ENCODE results near the gene LRBA. TPM values are rescaled to one million over a fixed set of nuclear protein-coding genes. Genes with fewer than 3 reads are reported as not detected.

LRBA gene
- total RNA-seq, 3 donors from 2014 or later (not counting 1 experiment from before 2014, with no cell fraction given) = 72.1 to 87.6 (median 83.1) TPM

DNA sequence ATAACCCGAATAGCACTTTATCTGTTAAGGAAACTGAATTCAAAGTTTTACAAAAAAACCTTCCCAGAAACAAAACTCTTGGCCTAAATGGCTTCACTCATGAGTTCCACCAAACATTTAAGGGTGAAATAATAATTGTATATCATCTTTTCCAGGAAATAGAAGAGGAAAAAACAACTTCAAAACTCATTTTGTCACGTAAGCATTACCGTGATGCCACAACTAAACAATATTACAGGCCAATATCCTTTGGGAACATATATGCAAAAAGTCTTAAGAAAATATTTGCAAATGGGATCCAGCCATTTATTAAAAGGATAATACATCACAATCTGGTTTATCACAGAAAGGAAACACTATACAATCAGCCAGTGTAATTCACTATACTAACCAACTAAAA, 563.2 kb downstream of the LRBA start:
- intact Hi-C loops (cut with micrococcal nuclease) = no loop called here
- TF ChIP-seq, protein P1, sequence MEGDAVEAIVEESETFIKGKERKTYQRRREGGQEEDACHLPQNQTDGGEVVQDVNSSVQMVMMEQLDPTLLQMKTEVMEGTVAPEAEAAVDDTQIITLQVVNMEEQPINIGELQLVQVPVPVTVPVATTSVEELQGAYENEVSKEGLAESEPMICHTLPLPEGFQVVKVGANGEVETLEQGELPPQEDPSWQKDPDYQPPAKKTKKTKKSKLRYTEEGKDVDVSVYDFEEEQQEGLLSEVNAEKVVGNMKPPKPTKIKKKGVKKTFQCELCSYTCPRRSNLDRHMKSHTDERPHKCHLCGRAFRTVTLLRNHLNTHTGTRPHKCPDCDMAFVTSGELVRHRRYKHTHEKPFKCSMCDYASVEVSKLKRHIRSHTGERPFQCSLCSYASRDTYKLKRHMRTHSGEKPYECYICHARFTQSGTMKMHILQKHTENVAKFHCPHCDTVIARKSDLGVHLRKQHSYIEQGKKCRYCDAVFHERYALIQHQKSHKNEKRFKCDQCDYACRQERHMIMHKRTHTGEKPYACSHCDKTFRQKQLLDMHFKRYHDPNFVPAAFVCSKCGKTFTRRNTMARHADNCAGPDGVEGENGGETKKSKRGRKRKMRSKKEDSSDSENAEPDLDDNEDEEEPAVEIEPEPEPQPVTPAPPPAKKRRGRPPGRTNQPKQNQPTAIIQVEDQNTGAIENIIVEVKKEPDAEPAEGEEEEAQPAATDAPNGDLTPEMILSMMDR (IDR thresholded peaks at IDR 0.05) = no peak
- Histone ChIP-seq H3K4me1 (ENCODE audit: control insufficient read depth, insufficient read depth, low read length) (no peaks in the 10 kb centered on the region), H3K36me3 (ENCODE audit: control insufficient read depth, insufficient read depth, low read length) (no peaks in the 10 kb centered on the region), H3K27me3 (ENCODE audit: control insufficient read depth, insufficient read depth, low read length) (no peaks in the 10 kb centered on the region), H3K27ac (ENCODE audit: low read length) (no peak overlapping the region), H3K9me3 (ENCODE audit: control insufficient read depth, insufficient read depth, low read length) (no peaks in the 10 kb centered on the region), H3K4me3 (ENCODE audit: low read length) (no peak overlapping the region)
- H3K4me1 Mint-ChIP-seq = peaks cover 9 to 18% of the 10 kb centered on the region in 2 donors
- no peak overlapping the region for H3K27ac Mint-ChIP-seq
- H3K36me3 Mint-ChIP-seq = peaks cover 12% of the 10 kb centered on the region
- WGBS (ENCODE audit: insufficient coverage) = 100% methylated on average over 2 of the region's 3 CpGs
- no peak overlapping the region for H3K4me3 Mint-ChIP-seq
- no peak for ATAC-seq
- no peaks in the 10 kb centered on the region for H3K27me3 Mint-ChIP-seq (ENCODE audit: low read depth in 2 of 2)
- peaks cover 2 to 4% of the 10 kb centered on the region in 2 donors for H3K9me3 Mint-ChIP-seq
- DNase-seq = no peak

- Mint-ChIP-seq H3K27me3 (ENCODE audit: low read depth in 2 of 2) (no peaks in the 10 kb centered on the region), H3K4me3 (no peak overlapping the region), H3K27ac (no peak overlapping the region), H3K4me1 (peaks cover 1 to 8% of the 10 kb centered on the region in 2 donors), H3K9me3 (no peaks in the 10 kb centered on the region), H3K36me3 (no peaks in the 10 kb centered on the region)
- no peak for DNase-seq
- intact Hi-C loops (cut with micrococcal nuclease) = no loop called here
- Histone ChIP-seq H3K27ac (ENCODE audit: low read length) (no peak overlapping the region), H3K36me3 (ENCODE audit: control insufficient read depth, insufficient read depth, low read length) (no peaks in the 10 kb centered on the region), H3K9me3 (ENCODE audit: control insufficient read depth, insufficient read depth, low read length) (no peaks in the 10 kb centered on the region), H3K4me1 (ENCODE audit: control insufficient read depth, insufficient read depth, low read length) (no peaks in the 10 kb centered on the region), H3K4me3 (ENCODE audit: low read length) (no peak overlapping the region), H3K27me3 (ENCODE audit: control insufficient read depth, insufficient read depth, low read length) (no peaks in the 10 kb centered on the region)
- no peak for ATAC-seq
- TF ChIP-seq, protein P1 (IDR thresholded peaks at IDR 0.05) = no peak
- 100% methylated on average over 1 of the region's 1 CpG for WGBS (ENCODE audit: insufficient coverage)
These were observed 567.7 kb downstream of the LRBA start for GRCh38 chr4:150447356-150447755.

DNA sequence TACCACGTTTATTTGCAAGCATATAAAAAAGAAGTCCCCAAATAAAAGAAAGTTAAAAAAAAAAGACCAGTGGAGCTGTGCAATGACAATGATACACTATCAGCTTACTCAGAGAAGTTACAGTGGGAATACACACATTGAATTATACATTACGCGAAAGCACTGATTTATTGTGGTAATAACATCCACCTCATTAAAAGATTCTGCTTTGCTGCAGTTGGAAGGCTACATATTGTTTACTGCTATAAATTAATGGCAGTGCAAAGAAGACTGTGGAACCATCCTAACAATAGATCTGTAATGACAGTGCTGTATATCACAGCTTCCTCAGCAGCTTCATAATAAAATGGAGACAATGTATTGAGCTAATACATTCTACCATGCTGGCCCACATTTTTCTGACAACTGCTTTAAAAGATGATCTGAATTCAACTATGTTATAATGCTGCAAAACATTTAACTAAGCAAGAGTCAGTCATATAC, 575.6 kb downstream of the LRBA start:
- WGBS (ENCODE audit: insufficient coverage) = no CpG with 5 or more reads among the region's 3 CpGs
- H3K36me3 Mint-ChIP-seq = peaks cover 6% of the 10 kb centered on the region
- Histone ChIP-seq H3K27ac (ENCODE audit: low read length) (no peak overlapping the region), H3K9me3 (ENCODE audit: control insufficient read depth, insufficient read depth, low read length) (no peaks in the 10 kb centered on the region), H3K36me3 (ENCODE audit: control insufficient read depth, insufficient read depth, low read length) (peaks cover 4% of the 10 kb centered on the region), H3K27me3 (ENCODE audit: control insufficient read depth, insufficient read depth, low read length) (no peaks in the 10 kb centered on the region), H3K4me3 (ENCODE audit: low read length) (no peak overlapping the region), H3K4me1 (ENCODE audit: control insufficient read depth, insufficient read depth, low read length) (no peaks in the 10 kb centered on the region)
- DNase-seq = no peak
- intact Hi-C loops (cut with micrococcal nuclease) = no loop called here
- no peaks in the 10 kb centered on the region for H3K27me3 Mint-ChIP-seq (ENCODE audit: low read depth in 2 of 2)
- no peak overlapping the region for H3K27ac Mint-ChIP-seq
- H3K4me3 Mint-ChIP-seq = no peak overlapping the region
- no peaks in the 10 kb centered on the region for H3K9me3 Mint-ChIP-seq
- no peak for ATAC-seq
- H3K4me1 Mint-ChIP-seq = peaks cover 6 to 10% of the 10 kb centered on the region in 2 donors
- TF ChIP-seq, protein P1 (IDR thresholded peaks at IDR 0.05) = no peak

Data from natural killer cell (primary cell).